LNCAP (cell line): ENCODE data around the gene CD86.
A peak's percentile ranks its signal among the peaks of the same experiment; 100 is the strongest.

Experiments
- CTCF ChIP-seq: fragments of 450-650 bp; IDR thresholded peaks from 2 replicates; pipeline ENCODE4 v1.5.1; 2017; ENCODE audit warnings: mild to moderate bottlenecking

CD86 gene

GRCh38 chr3:122098611-122099010 lies 43.4 kb downstream of the CD86 start:
- no peak for TF ChIP-seq CTCF

GRCh38 chr3:122099255-122099654 lies 44.1 kb downstream of the CD86 start:
- no peak for TF ChIP-seq CTCF

- TF ChIP-seq CTCF, result no peak
Measured at GRCh38 chr3:122100083-122100482, 44.9 kb downstream of the CD86 start.

- no peak for TF ChIP-seq CTCF
Measured at GRCh38 chr3:122100591-122101463, 45.7 kb downstream of the CD86 start.

GRCh38 chr3:122101646-122102045 lies 46.5 kb downstream of the CD86 start:
- peak; percentile 71 for TF ChIP-seq CTCF

GRCh38 chr3:122102191-122102935 lies 47.2 kb downstream of the CD86 start:
- TF ChIP-seq CTCF, result no peak

- TF ChIP-seq CTCF, result no peak
Measured at GRCh38 chr3:122103821-122104514, 48.8 kb downstream of the CD86 start.
